ENCODE data around the gene CEP68. TPM values are rescaled to one million over a fixed set of nuclear protein-coding genes. Genes with fewer than 3 reads are reported as not detected.
"Not testable (repeated sequence)": the region's sequence is repeated elsewhere in the genome, so short reads cannot be mapped to it uniquely, and the experiment has no call there.

The CEP68 gene
- total and polyA plus RNA-seq, 2 experiments from 2014 or later: 7.3 to 7.9 TPM

- Histone ChIP-seq H3K4me2 (ENCODE audit: unreplicated experiment) (no peak overlapping the region), H3K9me2 (ENCODE audit: insufficient read depth) (no peaks in the 10 kb centered on the region), H3K79me2 (ENCODE audit: insufficient read depth) (peaks cover 100% of the 10 kb centered on the region), H4K20me1 (ENCODE audit: insufficient read depth) (peaks cover 71% of the 10 kb centered on the region), H3K4me1 (ENCODE audit: insufficient read depth) (peaks cover 35% of the 10 kb centered on the region), H3K27me3 (replicated peaks; ENCODE audit: insufficient read depth) (no peaks in the 10 kb centered on the region), H3K9me3 (ENCODE audit: low read depth) (no peaks in the 10 kb centered on the region), H3K36me3 (ENCODE audit: low read depth) (no peaks in the 10 kb centered on the region), H2AFZ (no peak overlapping the region), H3K27ac (no peak overlapping the region), H3F3A (ENCODE audit: insufficient read depth) (peaks cover 61% of the 10 kb centered on the region), H3K9ac (no peak overlapping the region), H3K4me3 (no peak overlapping the region)
- TF ChIP-seq EZH2phosphoT487 (IDR thresholded peaks at IDR 0.05; ENCODE audit: insufficient read depth, low read depth) (no peak), EZH2 (IDR thresholded peaks at IDR 0.05; ENCODE audit: insufficient read depth, poor library complexity, severe bottlenecking) (no peak)
- in situ Hi-C loops (cut with MboI): no loop called here
- WGBS, 2 experiments (ENCODE audit: low coverage in 1 of 2, low lambda C conversion rate in 2 of 2, missing lambda C conversion rate in 2 of 2): 79 to 83% methylated on average over 7 of the region's 7 CpGs
- no peak for DNase-seq
Measured at GRCh38 chr2:65122313-65122712, 66.1 kb downstream of the CEP68 start.

- Histone ChIP-seq H4K20me1 (ENCODE audit: insufficient read depth) (peaks cover 52% of the 10 kb centered on the region), H3K4me2 (ENCODE audit: unreplicated experiment) (peak overlapping the region; percentile 99), H3K9ac (peak overlapping the region; percentile 99), H3K79me2 (ENCODE audit: insufficient read depth) (peaks cover 95% of the 10 kb centered on the region), H3K27ac (peak overlapping the region; percentile 96), H3K4me3 (peak overlapping the region; percentile 81), H3K4me1 (ENCODE audit: insufficient read depth) (peaks cover 44% of the 10 kb centered on the region), H3F3A (ENCODE audit: insufficient read depth) (peaks cover 62% of the 10 kb centered on the region)
- H3K9me3 ChIP-seq (ENCODE audit: low read depth); H3K27me3 ChIP-seq (replicated peaks; ENCODE audit: insufficient read depth); H3K9me2 ChIP-seq (ENCODE audit: insufficient read depth); in situ Hi-C loops (cut with MboI); H3K36me3 ChIP-seq (ENCODE audit: low read depth); H2AFZ ChIP-seq: not testable (repeated sequence)
- DNase-seq: peak; percentile 80
- 4 to 16% methylated on average over 5 to 7 of the region's 7 CpGs for WGBS, 2 experiments (ENCODE audit: low coverage in 1 of 2, low lambda C conversion rate in 2 of 2, missing lambda C conversion rate in 2 of 2)
Measured at GRCh38 chr2:65125457-65125856, 69.2 kb downstream of the CEP68 start.

GRCh38 chr2:65128297-65129190 is 72.3 kb downstream of the CEP68 start:
- Histone ChIP-seq H3K4me1 (ENCODE audit: insufficient read depth) (peaks cover 52% of the 10 kb centered on the region), H3K27me3 (replicated peaks; ENCODE audit: insufficient read depth) (no peaks in the 10 kb centered on the region), H4K20me1 (ENCODE audit: insufficient read depth) (peaks cover 28% of the 10 kb centered on the region), H3K36me3 (ENCODE audit: low read depth) (no peaks in the 10 kb centered on the region), H3K9me2 (ENCODE audit: insufficient read depth) (no peaks in the 10 kb centered on the region), H3K4me2 (ENCODE audit: unreplicated experiment) (peak overlapping the region; percentile 99), H3F3A (ENCODE audit: insufficient read depth) (peaks cover 51% of the 10 kb centered on the region), H3K9ac (peak overlapping the region; percentile 99), H3K79me2 (ENCODE audit: insufficient read depth) (peaks cover 73% of the 10 kb centered on the region), H3K4me3 (peak overlapping the region; percentile 81), H3K27ac (peak overlapping the region; percentile 96), H2AFZ (no peak overlapping the region), H3K9me3 (ENCODE audit: low read depth) (no peaks in the 10 kb centered on the region)
- DNase-seq: peak; percentile 82
- 2% methylated on average over 8 of the region's 8 CpGs for WGBS, 2 experiments (ENCODE audit: low coverage in 1 of 2, low lambda C conversion rate in 2 of 2, missing lambda C conversion rate in 2 of 2)
- in situ Hi-C loops (cut with MboI): no loop called here
- TF ChIP-seq EZH2phosphoT487 (IDR thresholded peaks at IDR 0.05; ENCODE audit: insufficient read depth, low read depth) (no peak), EZH2 (IDR thresholded peaks at IDR 0.05; ENCODE audit: insufficient read depth, poor library complexity, severe bottlenecking) (no peak)

GRCh38 chr2:65129286-65129825 is 73.1 kb downstream of the CEP68 start:
- peaks cover 44% of the 10 kb centered on the region for H3F3A ChIP-seq (ENCODE audit: insufficient read depth)
- peaks cover 46% of the 10 kb centered on the region for H3K4me1 ChIP-seq (ENCODE audit: insufficient read depth)
- peak overlapping the region; percentile 99 for H3K9ac ChIP-seq
- in situ Hi-C loops (cut with MboI): no loop called here
- no peaks in the 10 kb centered on the region for H3K36me3 ChIP-seq (ENCODE audit: low read depth)
- H3K27ac ChIP-seq: peak overlapping the region; percentile 96
- no peaks in the 10 kb centered on the region for H3K9me2 ChIP-seq (ENCODE audit: insufficient read depth)
- H3K4me3 ChIP-seq: peak overlapping the region; percentile 81
- H3K4me2 ChIP-seq (ENCODE audit: unreplicated experiment): peak overlapping the region; percentile 99
- 2% methylated on average over 14 to 29 of the region's 29 CpGs for WGBS, 2 experiments (ENCODE audit: low coverage in 1 of 2, low lambda C conversion rate in 2 of 2, missing lambda C conversion rate in 2 of 2)
- peak overlapping the region; percentile 55; the same call in 1 of the 2 replicates for H2AFZ ChIP-seq
- no peaks in the 10 kb centered on the region for H3K9me3 ChIP-seq (ENCODE audit: low read depth)
- H3K27me3 ChIP-seq (replicated peaks; ENCODE audit: insufficient read depth): no peaks in the 10 kb centered on the region
- TF ChIP-seq EZH2phosphoT487 (IDR thresholded peaks at IDR 0.05; ENCODE audit: insufficient read depth, low read depth) (no peak), EZH2 (IDR thresholded peaks at IDR 0.05; ENCODE audit: insufficient read depth, poor library complexity, severe bottlenecking) (no peak)
- peaks cover 65% of the 10 kb centered on the region for H3K79me2 ChIP-seq (ENCODE audit: insufficient read depth)
- DNase-seq: peak; percentile 57
- peaks cover 27% of the 10 kb centered on the region; the same call in 1 of the 2 replicates for H4K20me1 ChIP-seq (ENCODE audit: insufficient read depth)
